ENCODE data around the gene NDUFS4. TPM values are rescaled to one million over a fixed set of nuclear protein-coding genes. Genes with fewer than 3 reads are reported as not detected.

NDUFS4 gene
- polyA plus RNA-seq, 1 donor from 2014 or later: 275 TPM

DNA sequence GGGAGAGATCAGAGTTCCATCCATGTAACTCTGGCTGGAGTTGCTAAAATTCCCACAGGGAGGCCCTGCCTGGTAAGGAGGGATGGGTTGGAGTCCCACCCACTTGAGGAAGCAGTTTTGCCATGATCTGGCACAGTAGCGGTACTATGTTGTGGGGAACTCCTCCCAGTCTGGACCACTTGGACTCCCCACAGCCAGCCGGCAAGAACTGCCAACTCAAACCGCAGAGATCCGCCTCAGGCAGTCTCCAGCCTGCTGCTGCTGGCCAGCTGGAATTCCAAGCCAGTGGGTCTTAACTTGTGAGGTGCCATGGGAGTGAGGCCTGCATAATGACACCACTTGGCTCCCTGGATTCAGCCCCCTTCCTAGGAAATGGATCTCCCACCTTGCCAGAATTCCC is 151.9 kb downstream of the NDUFS4 start:
- H3K4me3 ChIP-seq (ENCODE audit: low read length): no peak overlapping the region
- H3K9ac ChIP-seq (ENCODE audit: low read length): no peak overlapping the region
- no peaks in the 10 kb centered on the region for H3F3A ChIP-seq (ENCODE audit: insufficient read depth, low read length, poor library complexity, severe bottlenecking)
- no peaks in the 10 kb centered on the region for H3K9me3 ChIP-seq (ENCODE audit: low read length)
- H3K9me2 ChIP-seq (ENCODE audit: insufficient read depth, low read length): no peaks in the 10 kb centered on the region
- no peaks in the 10 kb centered on the region for H3K36me3 ChIP-seq (ENCODE audit: insufficient read depth, low read length)
- no peaks in the 10 kb centered on the region for H4K20me1 ChIP-seq (ENCODE audit: insufficient read depth)
- TF ChIP-seq POLR2AphosphoS5 (IDR thresholded peaks at IDR 0.05): no peak
- TF ChIP-seq, protein P1, sequence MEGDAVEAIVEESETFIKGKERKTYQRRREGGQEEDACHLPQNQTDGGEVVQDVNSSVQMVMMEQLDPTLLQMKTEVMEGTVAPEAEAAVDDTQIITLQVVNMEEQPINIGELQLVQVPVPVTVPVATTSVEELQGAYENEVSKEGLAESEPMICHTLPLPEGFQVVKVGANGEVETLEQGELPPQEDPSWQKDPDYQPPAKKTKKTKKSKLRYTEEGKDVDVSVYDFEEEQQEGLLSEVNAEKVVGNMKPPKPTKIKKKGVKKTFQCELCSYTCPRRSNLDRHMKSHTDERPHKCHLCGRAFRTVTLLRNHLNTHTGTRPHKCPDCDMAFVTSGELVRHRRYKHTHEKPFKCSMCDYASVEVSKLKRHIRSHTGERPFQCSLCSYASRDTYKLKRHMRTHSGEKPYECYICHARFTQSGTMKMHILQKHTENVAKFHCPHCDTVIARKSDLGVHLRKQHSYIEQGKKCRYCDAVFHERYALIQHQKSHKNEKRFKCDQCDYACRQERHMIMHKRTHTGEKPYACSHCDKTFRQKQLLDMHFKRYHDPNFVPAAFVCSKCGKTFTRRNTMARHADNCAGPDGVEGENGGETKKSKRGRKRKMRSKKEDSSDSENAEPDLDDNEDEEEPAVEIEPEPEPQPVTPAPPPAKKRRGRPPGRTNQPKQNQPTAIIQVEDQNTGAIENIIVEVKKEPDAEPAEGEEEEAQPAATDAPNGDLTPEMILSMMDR (IDR thresholded peaks at IDR 0.05; ENCODE audit: poor library complexity, severe bottlenecking): no peak
- TF ChIP-seq EZH2 (IDR thresholded peaks at IDR 0.05; ENCODE audit: borderline replicate concordance, insufficient read depth, low read length, poor library complexity, severe bottlenecking): no peak
- no peak for TF ChIP-seq RAD21 (conservative IDR thresholded peaks at IDR 0.05)
- TF ChIP-seq, protein P2, sequence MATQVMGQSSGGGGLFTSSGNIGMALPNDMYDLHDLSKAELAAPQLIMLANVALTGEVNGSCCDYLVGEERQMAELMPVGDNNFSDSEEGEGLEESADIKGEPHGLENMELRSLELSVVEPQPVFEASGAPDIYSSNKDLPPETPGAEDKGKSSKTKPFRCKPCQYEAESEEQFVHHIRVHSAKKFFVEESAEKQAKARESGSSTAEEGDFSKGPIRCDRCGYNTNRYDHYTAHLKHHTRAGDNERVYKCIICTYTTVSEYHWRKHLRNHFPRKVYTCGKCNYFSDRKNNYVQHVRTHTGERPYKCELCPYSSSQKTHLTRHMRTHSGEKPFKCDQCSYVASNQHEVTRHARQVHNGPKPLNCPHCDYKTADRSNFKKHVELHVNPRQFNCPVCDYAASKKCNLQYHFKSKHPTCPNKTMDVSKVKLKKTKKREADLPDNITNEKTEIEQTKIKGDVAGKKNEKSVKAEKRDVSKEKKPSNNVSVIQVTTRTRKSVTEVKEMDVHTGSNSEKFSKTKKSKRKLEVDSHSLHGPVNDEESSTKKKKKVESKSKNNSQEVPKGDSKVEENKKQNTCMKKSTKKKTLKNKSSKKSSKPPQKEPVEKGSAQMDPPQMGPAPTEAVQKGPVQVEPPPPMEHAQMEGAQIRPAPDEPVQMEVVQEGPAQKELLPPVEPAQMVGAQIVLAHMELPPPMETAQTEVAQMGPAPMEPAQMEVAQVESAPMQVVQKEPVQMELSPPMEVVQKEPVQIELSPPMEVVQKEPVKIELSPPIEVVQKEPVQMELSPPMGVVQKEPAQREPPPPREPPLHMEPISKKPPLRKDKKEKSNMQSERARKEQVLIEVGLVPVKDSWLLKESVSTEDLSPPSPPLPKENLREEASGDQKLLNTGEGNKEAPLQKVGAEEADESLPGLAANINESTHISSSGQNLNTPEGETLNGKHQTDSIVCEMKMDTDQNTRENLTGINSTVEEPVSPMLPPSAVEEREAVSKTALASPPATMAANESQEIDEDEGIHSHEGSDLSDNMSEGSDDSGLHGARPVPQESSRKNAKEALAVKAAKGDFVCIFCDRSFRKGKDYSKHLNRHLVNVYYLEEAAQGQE (IDR thresholded peaks at IDR 0.05; ENCODE audit: borderline replicate concordance): no peak
- TF ChIP-seq SMC3 (conservative IDR thresholded peaks at IDR 0.05; ENCODE audit: poor library complexity): no peak
- no peak for TF ChIP-seq TAF1 (IDR thresholded peaks at IDR 0.05; ENCODE audit: low read depth)
- TF ChIP-seq EP300 (conservative IDR thresholded peaks at IDR 0.05; ENCODE audit: poor library complexity, severe bottlenecking): no peak
- no peak for TF ChIP-seq MXI1 (conservative IDR thresholded peaks at IDR 0.05; ENCODE audit: poor library complexity, severe bottlenecking)
- H3K79me2 ChIP-seq (replicated peaks; ENCODE audit: insufficient read depth, low read length): no peaks in the 10 kb centered on the region
- no peak overlapping the region for H2AFZ ChIP-seq (ENCODE audit: low read depth, low read length)
- no peaks in the 10 kb centered on the region for H3K27me3 ChIP-seq (ENCODE audit: insufficient read depth, low read depth, low read length)
- H3K4me2 ChIP-seq (ENCODE audit: low read length): no peak overlapping the region
- H3K27ac ChIP-seq (ENCODE audit: low read length): no peak overlapping the region

DNA sequence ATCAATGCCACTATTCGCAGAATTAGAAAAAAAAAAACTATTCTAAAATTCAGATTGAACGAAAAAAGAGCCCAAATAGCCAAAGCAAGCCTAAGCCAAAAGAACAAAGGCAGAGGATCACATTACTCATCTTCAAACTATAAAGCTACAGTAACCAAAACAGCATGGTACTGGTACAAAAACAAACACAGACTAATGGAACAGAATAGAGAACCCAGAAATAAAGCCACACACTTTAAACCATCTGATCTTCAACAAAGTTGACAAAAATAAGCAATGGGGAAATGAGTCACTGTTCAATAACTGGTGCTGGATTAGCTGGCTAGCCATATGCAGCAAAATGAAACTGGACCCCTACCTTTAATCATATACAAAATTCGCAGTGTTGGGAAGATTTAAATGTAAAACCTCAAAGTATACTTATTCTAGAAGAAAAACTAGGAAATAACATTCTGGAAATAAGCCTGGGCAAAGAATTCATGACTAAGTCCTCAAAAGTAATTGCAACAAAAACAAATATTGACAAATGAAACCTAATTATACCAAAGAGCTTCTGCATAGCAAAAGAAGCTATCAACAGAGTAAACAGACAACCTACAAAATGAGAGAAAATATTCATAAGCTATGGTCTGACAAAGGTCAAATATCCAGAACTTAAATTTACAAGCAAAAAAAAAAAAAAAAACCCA is 153.7 kb downstream of the NDUFS4 start:
- TF ChIP-seq MXI1 (conservative IDR thresholded peaks at IDR 0.05; ENCODE audit: poor library complexity, severe bottlenecking) (no peak), RAD21 (conservative IDR thresholded peaks at IDR 0.05) (no peak), EP300 (conservative IDR thresholded peaks at IDR 0.05; ENCODE audit: poor library complexity, severe bottlenecking) (no peak), SMC3 (conservative IDR thresholded peaks at IDR 0.05; ENCODE audit: poor library complexity) (no peak), EZH2 (IDR thresholded peaks at IDR 0.05; ENCODE audit: borderline replicate concordance, insufficient read depth, low read length, poor library complexity, severe bottlenecking) (no peak), TAF1 (IDR thresholded peaks at IDR 0.05; ENCODE audit: low read depth) (no peak)
- TF ChIP-seq, protein P1 (IDR thresholded peaks at IDR 0.05; ENCODE audit: poor library complexity, severe bottlenecking): no peak
- TF ChIP-seq, protein P2 (IDR thresholded peaks at IDR 0.05; ENCODE audit: borderline replicate concordance): no peak
- H3K27me3 ChIP-seq (ENCODE audit: insufficient read depth, low read depth, low read length): no peaks in the 10 kb centered on the region
- no peak overlapping the region for H3K27ac ChIP-seq (ENCODE audit: low read length)
- no peaks in the 10 kb centered on the region for H4K20me1 ChIP-seq (ENCODE audit: insufficient read depth)
- no peaks in the 10 kb centered on the region for H3F3A ChIP-seq (ENCODE audit: insufficient read depth, low read length, poor library complexity, severe bottlenecking)
- H3K4me2 ChIP-seq (ENCODE audit: low read length): no peak overlapping the region
- H3K4me3 ChIP-seq (ENCODE audit: low read length): no peak overlapping the region
- no peaks in the 10 kb centered on the region for H3K9me2 ChIP-seq (ENCODE audit: insufficient read depth, low read length)
- no peaks in the 10 kb centered on the region for H3K79me2 ChIP-seq (replicated peaks; ENCODE audit: insufficient read depth, low read length)
- no peak overlapping the region for H3K9ac ChIP-seq (ENCODE audit: low read length)
- H2AFZ ChIP-seq (ENCODE audit: low read depth, low read length): no peak overlapping the region
- no peaks in the 10 kb centered on the region for H3K36me3 ChIP-seq (ENCODE audit: insufficient read depth, low read length)
- H3K9me3 ChIP-seq (ENCODE audit: low read length): no peaks in the 10 kb centered on the region

Data from neural cell (in vitro differentiated cells).